AG04450 (cell line): ENCODE results near the gene WDR86. TPM values are rescaled to one million over a fixed set of nuclear protein-coding genes. Genes with fewer than 3 reads are reported as not detected.

Source experiments
- CTCF ChIA-PET: fragments of 300-600, 350-600 bp; formaldehyde crosslinking; extraction: SDS; loops from one replicate; lab custom pipeline; 2022; ENCODE audit warnings: antibody characterized with exemption, inconsistent platforms; lab: Charles Lee
- POLR2A ChIA-PET: fragments of 350-600 bp; formaldehyde crosslinking; extraction: SDS; loops from one replicate; lab custom pipeline; 2021; ENCODE audit warnings: antibody characterized with exemption, inconsistent platforms; lab: Yijun Ruan, JAX
- DNase-seq: peaks from one replicate; pipeline ENCODE4 v3.0.0-alpha.2; 2011; ENCODE audit warnings: low read depth, low spot score
- H3K27ac ChIP-seq: one replicate; pipeline ENCODE4 v1.5.1; 2012; ENCODE audit warnings: low read depth, low read length, control low read depth
- H3K27me3 ChIP-seq: one replicate; pipeline ENCODE4 v1.6.0; 2012; ENCODE audit warnings: low read length; ENCODE audit not compliant: control insufficient read depth, insufficient read depth
- H3K4me3 ChIP-seq: 2 replicates; pipeline ENCODE4 v1.5.1; 2011; ENCODE audit warnings: mild to moderate bottlenecking, low read depth, low read length, control low read depth
- H3K9me3 ChIP-seq: 2 replicates; pipeline ENCODE4 v1.5.1; 2012; ENCODE audit warnings: low read length; ENCODE audit not compliant: control insufficient read depth, insufficient read depth
- polyA plus RNA-seq: library from polyadenylated mRNA; depleted of rRNA; stranded (reverse); fragments of >200 nt; gene quantifications from 2 replicates; pipeline ENCODE4 v1.2.3, GENCODE V29; 2011
- TF ChIP-seq, protein P1 (sequence below): IDR thresholded peaks from 2 replicates; pipeline ENCODE4 v1.5.1; 2011; ENCODE audit warnings: low read depth, low read length, control low read depth, inconsistent platforms

The WDR86 gene
- polyA plus RNA-seq, 1 experiment, result 0.15 TPM

GRCh38 chr7:151399305-151399601, 10.6 kb downstream of the WDR86 start:
- H3K27ac ChIP-seq, result no peak overlapping the region
- ChIA-PET CTCF (no interaction called here), POLR2A (no interaction called here)
- DNase-seq, result no peak
- no peak overlapping the region for H3K4me3 ChIP-seq
- TF ChIP-seq, protein P1, sequence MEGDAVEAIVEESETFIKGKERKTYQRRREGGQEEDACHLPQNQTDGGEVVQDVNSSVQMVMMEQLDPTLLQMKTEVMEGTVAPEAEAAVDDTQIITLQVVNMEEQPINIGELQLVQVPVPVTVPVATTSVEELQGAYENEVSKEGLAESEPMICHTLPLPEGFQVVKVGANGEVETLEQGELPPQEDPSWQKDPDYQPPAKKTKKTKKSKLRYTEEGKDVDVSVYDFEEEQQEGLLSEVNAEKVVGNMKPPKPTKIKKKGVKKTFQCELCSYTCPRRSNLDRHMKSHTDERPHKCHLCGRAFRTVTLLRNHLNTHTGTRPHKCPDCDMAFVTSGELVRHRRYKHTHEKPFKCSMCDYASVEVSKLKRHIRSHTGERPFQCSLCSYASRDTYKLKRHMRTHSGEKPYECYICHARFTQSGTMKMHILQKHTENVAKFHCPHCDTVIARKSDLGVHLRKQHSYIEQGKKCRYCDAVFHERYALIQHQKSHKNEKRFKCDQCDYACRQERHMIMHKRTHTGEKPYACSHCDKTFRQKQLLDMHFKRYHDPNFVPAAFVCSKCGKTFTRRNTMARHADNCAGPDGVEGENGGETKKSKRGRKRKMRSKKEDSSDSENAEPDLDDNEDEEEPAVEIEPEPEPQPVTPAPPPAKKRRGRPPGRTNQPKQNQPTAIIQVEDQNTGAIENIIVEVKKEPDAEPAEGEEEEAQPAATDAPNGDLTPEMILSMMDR, result no peak
- peaks cover 8% of the 10 kb centered on the region for H3K9me3 ChIP-seq
- H3K27me3 ChIP-seq, result peaks cover 11% of the 10 kb centered on the region

DNA sequence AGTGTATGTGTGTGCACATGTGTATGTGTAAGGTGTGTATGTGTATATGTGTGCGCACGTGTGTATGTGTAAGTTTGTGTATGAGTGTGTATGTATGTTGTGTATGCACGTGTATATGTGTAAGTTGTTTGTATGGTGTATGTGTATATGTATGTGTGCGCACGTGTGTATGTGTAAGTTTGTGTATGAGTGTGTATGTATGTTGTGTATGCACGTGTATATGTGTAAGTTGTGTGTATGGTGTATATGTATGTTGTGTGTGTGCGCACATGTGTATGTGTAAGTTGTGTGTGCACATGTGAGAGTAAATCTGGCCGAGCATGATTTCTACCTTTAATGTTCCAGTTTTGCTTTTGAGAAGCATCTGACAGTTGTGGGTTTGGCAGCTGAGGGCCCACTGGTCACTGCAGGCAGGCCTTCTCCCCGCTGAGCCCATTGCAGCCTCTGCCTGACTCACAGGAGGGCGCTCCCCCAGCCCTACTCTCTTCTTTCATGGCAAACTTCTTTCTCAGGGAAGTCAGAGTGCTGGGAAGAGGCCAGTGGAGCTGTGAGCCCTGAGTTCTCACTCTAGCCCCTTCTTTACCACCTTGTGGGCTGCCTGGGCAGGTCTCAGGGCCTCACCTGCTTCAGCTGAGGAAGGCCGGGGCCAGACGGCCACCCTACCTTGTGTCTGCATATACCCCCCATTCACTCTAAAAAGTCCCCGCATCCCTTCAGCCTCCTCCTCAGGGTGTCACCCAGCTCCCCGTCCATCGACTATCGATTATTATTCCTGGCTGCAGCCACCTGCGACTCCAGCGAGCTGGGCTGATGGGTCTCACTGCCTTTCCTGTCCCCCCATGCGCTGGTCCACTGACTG, 11.2 kb downstream of the WDR86 start:
- H3K27me3 ChIP-seq, result peaks cover 14% of the 10 kb centered on the region
- H3K4me3 ChIP-seq, result no peak overlapping the region
- H3K9me3 ChIP-seq, result peaks cover 8% of the 10 kb centered on the region
- POLR2A ChIA-PET, result no interaction called here
- CTCF ChIA-PET, result no interaction called here
- H3K27ac ChIP-seq, result no peak overlapping the region
- TF ChIP-seq, protein P1, result no peak
- no peak for DNase-seq

GRCh38 chr7:151397026-151397425, 12.8 kb downstream of the WDR86 start:
- ChIA-PET POLR2A (no interaction called here), CTCF (interaction anchor here (0.8 kb wide), 1 partner anchor 30 kb away, joined by 3 read pairs; no protein-coding TSS in a partner anchor)
- Histone ChIP-seq H3K4me3 (no peak overlapping the region), H3K27ac (no peak overlapping the region), H3K27me3 (peaks cover 16% of the 10 kb centered on the region), H3K9me3 (peaks cover 8% of the 10 kb centered on the region)
- TF ChIP-seq, protein P1, result no peak
- no peak for DNase-seq

DNA sequence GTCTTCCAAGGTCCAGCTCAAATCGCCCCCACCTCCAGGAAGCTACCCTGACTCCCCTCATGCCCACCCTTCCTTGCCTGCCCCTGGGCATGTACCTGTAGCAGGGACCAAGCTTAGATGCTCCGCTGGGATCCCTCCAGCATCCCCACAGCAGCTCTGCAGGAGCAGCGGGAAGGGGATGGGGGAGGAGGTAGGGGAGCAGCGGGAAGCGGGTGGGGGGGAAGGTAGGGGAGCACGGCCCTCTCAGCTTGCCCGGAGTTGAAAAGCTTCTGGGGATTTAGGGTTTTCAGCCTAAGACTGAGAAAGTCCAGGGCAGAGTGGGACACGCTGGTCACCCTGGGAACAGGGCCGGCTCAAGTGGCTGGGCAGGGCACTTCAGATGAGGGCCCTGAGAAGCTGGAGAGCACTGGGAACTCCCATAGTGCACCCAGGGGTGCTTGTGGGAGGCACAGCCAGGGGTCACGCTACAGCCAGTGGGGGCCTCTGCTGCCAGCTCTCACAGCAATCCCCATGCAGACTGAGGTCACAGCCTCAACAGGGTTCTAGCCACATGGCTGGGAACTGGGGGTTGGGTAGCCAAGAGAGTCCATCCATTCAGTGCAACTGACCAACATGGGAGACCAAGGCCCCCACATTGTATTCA, 13.4 kb downstream of the WDR86 start:
- Histone ChIP-seq H3K9me3 (peaks cover 8% of the 10 kb centered on the region), H3K27ac (no peak overlapping the region), H3K4me3 (no peak overlapping the region), H3K27me3 (peaks cover 19% of the 10 kb centered on the region)
- DNase-seq, result no peak
- POLR2A ChIA-PET, result no interaction called here
- TF ChIP-seq, protein P1, result no peak
- CTCF ChIA-PET, result interaction anchor here (0.8 kb wide), 1 partner anchor 30 kb away, joined by 3 read pairs; no protein-coding TSS in a partner anchor

- Histone ChIP-seq H3K27me3 (peaks cover 25% of the 10 kb centered on the region), H3K9me3 (peaks cover 8% of the 10 kb centered on the region), H3K27ac (no peak overlapping the region), H3K4me3 (no peak overlapping the region)
- ChIA-PET CTCF (no interaction called here), POLR2A (no interaction called here)
- TF ChIP-seq, protein P1, result no peak
- DNase-seq, result no peak
Observed at GRCh38 chr7:151395036-151395367, 14.8 kb downstream of the WDR86 start.
